C4-2B (cell line): ENCODE data around the gene SSTR5.

ENCODE experiments used
- ZFX ChIP-seq: fragments of 450-650 bp; IDR thresholded peaks from 2 replicates; pipeline ENCODE4 v1.6.1; 2017
- TF ChIP-seq, protein P1 (sequence below): fragments of 450-650 bp; conservative IDR thresholded peaks from 2 replicates; pipeline ENCODE4 v1.5.1; 2017; ENCODE audit warnings: mild to moderate bottlenecking

DNA sequence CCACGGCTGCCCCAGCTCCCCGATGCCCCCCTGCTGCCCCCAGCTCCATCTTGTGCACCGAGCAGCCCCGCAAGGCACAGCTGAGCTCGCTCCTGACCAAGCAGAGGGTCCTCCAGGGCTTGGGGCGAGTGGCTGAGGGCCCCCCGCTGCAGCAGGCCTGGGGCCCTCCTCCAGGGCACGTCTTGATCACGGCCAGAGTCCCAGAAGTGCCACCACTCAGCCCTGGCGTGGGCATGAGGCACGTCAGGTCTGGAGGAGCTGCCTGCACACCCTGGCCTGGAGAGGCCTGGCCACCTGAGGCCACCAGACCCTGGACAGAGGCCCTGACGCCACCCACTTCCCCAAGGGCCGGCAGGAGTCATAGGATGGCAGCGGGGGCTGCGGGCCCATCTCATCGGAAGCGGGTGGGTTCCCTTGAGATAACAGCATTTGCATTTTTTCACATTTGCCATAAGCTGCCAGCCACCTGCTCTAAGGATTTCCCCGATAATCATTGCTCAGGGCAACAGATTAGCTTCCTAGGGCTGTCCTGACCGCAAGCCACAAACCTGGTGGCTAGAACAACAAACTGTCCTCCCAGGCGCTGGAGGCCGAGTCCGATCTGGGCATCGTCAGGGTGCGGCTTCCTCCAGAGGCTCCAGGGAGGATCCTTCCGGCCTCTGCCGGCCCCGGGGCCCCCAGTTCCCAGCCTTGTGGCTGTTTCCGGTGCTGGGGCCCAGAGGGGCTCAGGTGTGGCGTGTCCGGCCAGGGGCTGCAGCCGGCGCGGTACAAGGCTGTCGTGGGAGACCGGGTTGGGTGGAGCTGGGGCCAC lies 47.4 kb downstream of the SSTR5 start:
- TF ChIP-seq, protein P1, sequence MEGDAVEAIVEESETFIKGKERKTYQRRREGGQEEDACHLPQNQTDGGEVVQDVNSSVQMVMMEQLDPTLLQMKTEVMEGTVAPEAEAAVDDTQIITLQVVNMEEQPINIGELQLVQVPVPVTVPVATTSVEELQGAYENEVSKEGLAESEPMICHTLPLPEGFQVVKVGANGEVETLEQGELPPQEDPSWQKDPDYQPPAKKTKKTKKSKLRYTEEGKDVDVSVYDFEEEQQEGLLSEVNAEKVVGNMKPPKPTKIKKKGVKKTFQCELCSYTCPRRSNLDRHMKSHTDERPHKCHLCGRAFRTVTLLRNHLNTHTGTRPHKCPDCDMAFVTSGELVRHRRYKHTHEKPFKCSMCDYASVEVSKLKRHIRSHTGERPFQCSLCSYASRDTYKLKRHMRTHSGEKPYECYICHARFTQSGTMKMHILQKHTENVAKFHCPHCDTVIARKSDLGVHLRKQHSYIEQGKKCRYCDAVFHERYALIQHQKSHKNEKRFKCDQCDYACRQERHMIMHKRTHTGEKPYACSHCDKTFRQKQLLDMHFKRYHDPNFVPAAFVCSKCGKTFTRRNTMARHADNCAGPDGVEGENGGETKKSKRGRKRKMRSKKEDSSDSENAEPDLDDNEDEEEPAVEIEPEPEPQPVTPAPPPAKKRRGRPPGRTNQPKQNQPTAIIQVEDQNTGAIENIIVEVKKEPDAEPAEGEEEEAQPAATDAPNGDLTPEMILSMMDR = no peak
- TF ChIP-seq ZFX = no peak
